Measurements from ENCODE around the gene MRGPRD.

The MRGPRD gene, protein sequence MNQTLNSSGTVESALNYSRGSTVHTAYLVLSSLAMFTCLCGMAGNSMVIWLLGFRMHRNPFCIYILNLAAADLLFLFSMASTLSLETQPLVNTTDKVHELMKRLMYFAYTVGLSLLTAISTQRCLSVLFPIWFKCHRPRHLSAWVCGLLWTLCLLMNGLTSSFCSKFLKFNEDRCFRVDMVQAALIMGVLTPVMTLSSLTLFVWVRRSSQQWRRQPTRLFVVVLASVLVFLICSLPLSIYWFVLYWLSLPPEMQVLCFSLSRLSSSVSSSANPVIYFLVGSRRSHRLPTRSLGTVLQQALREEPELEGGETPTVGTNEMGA

DNA sequence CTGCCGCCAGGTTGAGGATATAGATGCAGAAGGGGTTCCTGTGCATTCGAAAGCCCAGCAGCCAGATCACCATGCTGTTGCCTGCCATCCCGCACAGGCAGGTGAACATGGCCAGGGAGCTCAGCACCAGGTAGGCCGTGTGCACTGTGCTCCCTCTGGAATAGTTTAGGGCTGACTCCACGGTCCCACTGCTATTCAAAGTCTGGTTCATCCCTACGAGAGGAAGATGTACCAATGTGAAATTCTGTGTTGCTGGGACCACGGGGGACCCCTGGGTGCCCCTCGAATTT is at the start of gene MRGPRD:
MRGPRD (minus strand) TSS at position 211 of the 290 bp plus-strand sequence; CDS start at position 211, 0 bp downstream.
- no peak for DNase-seq

DNA sequence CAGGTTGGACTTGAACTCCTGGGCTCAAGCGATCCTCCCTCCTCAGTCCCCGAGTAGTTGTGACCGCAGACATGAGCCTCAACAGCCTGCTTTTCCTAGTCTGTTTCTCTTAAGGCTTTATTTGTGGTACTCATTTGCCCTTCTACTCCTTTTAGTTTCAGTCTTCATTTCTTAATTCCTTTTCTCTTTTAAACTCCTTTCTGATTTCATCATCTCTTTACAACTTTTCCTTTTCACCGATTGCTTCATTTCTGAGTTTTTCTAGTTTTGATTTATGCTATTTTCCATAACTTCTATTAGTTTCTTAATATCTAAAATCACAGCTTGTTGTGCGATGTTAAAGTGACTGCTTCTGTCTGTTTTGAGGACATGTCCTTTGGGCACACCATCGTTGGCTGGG is 49.5 kb upstream of the MRGPRD start:
- no peak for DNase-seq

DNA sequence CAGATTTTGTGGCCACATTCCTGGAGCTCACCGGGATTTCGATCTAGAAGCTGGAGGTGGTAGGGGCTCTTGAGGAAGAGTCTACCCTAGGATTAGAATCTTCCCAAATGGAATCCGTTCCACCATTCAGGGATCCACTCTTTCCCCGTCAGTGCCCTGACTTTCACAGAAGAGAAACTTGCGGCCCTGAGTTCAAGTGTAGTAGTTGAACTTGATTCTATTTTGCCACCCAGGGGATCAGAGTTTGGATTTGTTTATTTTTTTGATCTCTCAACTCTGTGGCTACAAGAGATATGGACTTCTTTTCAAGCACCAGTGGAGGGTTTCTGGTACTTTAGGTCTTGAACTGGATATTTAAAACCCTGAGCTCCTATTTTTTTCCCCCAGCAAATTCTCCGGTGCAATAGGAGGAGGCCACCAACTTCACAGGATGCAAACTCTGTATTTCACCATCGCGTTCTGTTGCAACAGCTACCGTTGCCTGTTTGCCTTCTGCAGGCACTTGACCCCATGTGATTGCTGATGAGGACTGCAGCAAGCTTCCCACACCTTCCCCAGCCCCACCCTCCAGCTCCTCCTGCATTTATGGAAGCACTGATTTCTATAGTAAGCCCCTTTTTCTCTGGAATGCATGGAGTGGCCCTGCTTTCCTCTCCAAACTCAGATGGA is 47.1 kb upstream of the MRGPRD start:
- DNase-seq: no peak

DNA sequence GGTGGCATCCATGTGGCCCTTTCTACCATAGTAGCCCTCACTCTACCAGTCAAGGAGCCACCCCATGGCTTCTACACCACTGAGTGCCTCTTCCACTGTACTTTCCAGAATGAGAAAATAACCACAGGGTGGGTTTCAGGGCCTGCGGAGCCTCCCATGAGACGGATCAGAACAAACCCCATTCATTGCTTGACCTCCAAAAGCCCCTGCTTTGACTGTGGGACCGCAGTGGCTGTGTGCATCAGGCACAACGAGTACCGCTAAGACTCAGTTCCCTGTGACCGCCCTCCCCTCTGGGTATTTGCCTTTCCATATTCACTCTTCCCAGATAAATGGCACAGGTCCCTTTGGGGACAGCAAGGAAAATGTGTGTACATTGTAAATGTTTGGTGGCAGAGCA is 43.7 kb upstream of the MRGPRD start:
- no peak for DNase-seq

DNA sequence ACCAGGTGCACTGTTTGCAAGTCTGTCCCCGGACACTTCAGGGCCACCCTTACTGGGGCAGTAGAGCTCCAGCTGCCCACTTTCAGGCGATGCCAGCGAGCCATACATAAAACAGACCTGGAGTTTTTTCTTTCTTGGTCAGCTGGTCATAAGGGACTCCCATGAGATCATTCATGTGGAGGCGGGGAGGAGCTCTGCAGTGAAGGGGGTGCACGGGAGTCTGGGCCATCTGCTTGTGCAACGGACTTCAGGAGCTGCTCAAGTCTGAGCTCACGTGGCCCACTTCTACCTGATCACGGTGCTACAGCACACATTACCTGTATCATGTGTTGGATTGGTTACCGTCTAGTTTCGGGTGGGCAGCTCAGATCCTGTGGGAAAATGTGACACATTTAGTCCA is 41.5 kb upstream of the MRGPRD start:
- no peak for DNase-seq

DNA sequence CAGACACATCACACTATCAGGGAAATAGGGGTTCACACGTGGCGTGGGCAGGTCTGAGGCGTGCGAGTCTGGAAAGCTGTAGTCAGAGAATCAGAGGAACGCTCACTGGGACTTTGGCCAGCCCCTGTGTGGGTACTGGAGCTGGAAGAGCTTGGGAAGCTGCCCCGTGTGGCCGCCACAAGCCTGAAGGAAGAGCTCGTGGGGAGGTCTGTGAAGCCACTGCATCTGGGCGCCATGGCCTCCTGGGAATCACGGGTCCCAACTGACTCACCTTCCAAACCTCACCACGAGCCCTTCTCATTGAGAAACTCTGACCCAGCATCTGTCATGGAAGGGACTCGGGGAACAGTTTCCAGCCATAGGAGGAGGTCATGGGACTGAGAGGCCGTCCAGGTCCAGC is 38.1 kb upstream of the MRGPRD start:
- no peak for DNase-seq

DNA sequence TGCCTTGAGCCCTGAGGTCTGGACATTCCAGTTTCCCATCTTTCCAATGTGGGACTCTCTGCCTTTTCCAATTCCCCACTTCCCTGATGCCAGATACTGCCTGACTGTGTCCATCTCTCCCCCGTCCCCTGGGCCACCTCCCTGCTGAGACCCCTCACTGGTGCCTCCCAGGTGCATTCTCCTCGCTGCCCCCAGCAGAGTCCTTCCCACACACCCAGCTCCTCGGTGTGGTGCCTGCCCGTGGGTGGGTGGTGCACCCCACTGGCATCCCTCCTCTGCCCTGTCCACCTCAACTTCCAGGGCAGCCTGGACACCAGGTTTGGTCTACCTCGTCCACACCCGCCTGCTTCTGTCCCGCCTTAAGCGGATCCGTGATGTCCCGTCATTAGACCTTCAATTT is 37.2 kb upstream of the MRGPRD start:
- no peak for DNase-seq

DNA sequence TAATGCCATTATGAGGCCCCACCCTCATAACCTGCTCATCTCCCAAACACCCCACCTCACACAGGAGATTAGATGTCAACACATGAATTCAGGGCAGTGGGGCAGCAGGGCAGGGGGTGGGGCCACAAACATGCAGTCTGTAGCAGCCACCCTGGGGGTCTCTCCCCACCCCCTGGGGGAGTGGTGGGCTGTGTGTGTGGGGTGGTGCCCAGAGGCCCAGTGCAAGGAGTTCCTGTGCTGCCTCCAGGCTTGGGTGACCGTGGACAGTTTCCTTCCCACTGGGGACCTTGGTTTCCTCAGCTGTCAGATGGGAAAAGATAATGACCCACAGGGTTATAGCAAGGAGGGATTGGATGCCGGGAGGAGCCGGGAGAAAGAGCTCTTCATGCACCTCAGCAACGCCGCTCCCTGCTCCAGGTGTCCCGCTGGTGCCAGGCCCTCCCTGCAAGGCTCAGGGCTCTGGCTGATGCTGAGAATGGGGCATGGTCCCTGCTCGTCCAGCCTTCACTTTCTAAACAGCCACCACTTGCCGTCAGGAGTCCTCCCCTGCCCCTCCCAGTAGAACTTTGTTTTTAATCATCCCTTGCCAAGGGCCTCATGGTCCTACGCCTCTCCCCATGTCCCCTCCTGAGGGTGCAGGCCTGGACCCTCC is 34.2 kb upstream of the MRGPRD start:
- no peak for DNase-seq

DNA sequence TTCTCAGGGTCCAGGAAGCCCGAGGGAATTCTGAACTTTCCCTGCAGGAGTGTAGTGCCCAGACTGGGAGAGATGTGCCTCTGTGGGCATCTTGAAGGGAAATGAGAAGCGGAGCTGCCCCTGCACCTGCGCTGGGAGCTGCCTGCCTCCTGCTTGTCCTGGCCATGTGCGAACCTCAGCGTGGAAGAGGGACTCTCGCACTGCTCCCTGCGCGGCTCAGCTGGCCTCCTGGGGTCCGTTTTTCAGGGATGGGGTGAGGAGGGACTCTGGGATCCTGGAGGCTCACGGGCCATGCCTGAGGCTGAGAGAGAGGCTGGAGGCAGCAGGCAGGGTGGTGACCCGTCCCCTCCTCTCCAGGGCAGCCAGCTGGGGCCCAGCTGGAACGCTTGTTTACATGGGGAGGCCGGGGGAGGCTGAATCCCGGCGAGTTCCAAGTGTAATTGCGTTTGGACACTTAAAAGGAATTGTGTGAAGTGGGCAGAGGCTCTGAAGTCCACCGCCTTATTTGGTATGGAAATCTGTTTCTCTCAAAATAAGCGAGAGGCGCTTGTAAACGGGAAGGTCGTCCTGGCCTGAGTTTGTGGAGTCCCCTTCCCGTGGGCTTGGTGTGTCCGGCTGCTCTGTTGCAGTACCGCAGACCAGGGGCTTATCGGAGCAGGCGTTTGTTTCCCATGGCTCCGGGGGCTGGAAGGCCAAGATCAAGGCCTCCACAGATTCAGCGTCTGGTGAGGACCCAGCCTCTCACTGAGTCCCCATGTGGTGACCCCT is 33.5 kb upstream of the MRGPRD start:
- no peak for DNase-seq

DNA sequence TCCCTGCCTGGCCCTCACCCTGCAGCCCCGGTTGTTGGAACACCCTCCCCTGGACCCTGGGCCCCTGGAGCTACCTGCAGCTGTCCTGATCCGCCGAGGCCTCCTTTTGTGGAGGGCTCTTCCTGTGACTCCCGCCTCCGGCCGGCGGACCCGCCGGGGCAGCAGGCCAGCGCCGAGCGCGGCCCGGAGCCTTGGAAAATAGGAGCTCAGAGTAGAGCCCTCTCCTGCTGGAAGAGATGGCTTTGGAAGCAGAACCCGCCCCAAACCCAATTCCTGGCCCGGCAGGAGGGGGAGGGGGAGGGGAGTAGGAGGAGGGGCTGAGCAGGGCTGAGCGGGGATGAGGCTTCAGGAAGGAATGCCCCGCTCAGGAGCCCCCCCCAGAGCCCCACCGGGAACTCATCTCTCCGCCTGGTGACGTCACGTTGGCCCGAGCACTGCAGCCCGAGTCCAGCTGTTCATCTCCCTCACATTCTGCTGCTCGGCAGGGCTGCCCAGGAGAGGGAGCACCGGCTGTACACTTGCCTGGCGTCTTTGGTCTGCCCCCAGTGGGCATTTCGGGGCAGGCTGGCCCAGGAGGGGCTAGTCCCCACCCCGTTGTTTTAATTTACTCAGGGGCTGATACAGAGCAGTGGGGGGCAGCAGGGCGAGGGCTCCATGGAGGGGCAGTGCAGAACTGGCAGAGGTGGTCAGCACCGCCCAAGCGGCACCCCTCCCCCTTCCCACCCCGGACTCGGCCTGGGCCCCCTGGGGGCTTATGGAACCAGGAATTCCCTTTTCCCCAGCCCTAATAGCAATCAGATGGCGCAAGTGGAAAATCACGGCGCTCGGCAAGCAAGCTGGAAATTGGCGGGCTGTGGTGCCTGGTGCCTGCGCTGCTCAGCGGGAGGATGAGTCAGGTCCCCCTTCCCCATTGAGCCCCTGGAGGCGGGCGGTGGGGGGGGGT is 32.5 kb upstream of the MRGPRD start, which contains the start of gene MRGPRF:
MRGPRF (minus strand) TSS at position 238 of the 943 bp plus-strand sequence. CDS start 3,345 bp downstream, outside the sequence.
- no peak for DNase-seq

DNA sequence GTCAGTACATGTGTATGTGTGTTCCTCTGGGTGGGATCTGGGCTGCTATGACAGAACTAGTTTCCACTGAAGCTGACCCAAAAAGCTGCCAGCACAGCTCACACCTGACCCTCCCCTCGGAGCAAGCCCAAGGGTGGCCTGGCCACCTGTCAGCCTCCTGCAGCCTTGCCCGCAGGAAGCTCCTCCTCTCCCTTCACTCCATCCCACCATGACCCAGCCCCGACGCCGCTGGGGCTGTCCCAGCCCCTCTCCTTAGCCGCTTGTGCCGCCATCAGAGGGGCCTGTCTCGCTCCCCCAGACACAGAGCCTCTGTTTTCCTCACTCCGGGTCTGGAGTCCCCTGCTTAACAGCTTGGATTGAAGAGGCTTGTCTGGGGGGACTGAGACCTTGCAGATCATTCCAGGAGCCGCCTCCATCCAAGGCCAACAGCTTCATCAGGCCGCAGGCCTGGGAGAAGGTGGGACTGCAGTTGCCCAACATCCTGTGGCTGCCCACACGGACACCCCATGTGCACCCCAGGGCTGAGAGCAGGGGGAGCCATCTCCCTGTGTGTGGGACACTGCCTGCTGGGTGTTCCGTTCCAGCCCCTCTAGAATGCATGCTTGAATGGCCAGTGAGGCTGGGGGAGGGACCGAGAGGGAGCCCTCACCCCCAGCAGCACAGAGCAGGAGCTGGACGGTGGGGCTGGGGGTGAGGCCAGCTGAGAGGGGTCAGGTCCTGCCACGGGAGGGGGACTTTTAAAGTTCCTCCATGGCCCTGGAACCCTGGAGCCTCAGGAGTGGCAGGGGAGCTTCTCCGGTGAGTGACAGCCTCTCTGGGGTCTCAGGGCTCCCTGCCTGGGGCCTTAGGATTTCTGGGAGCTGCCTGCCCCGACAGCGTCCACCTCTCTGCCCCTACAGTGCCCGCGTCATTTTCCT is 31.6 kb upstream of the MRGPRD start:
- no peak for DNase-seq

DNA sequence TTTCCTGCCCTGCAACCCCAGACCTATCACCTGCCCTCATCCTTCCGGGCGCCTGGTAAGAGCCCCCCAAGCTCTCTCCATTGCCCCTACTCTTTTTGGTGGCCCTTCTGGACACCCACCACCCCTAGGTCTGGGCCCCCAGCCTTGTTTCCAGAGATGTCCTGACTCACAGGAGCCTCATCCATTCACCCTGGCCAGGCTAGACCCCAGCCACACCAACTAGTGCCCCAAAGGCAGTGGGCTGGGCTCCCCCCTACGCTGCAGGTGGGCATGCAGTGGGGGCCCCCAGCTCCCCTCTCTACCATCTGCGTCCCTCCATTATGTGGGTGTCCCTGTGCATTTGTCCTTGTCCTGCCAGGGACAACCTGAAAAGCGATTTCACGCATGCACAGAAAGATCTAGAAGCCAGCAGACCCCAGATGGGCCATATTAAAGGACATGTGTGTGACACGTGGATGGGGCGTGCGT is 30.9 kb upstream of the MRGPRD start:
- no peak for DNase-seq

DNA sequence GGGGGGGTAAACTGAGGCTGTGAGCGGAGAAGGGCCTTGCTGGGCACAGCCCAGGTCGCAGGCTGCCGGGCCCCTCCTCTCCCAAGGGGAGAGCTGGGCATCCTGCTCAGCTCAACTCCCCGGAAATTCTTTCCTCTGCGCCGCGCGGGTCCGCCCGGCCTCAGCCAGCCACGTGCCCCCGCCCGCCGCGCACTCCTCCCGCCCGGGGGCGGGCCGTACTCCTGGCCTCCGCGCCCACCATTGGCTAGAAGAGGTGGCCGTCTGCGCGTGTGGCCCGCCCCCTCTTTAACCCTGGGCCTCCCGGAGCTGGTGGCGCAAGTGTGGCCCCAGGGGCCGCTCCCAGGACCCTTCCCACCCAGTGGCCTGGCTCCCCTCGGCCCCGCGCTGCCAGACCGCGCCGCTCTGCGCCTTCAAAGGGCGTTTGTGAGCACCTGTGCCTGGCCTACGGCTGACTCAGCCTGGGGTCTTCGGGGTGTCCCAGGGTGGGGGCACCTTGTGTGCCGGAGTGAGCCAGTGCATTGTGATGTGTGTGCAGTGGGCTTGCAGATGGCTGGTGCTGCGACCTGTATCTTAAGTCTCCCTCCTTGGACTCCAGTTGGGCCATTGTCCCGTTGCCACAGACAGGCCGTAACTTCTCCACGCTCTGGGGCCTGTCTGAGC is 30.3 kb upstream of the MRGPRD start:
- peak; percentile 21 for DNase-seq

DNA sequence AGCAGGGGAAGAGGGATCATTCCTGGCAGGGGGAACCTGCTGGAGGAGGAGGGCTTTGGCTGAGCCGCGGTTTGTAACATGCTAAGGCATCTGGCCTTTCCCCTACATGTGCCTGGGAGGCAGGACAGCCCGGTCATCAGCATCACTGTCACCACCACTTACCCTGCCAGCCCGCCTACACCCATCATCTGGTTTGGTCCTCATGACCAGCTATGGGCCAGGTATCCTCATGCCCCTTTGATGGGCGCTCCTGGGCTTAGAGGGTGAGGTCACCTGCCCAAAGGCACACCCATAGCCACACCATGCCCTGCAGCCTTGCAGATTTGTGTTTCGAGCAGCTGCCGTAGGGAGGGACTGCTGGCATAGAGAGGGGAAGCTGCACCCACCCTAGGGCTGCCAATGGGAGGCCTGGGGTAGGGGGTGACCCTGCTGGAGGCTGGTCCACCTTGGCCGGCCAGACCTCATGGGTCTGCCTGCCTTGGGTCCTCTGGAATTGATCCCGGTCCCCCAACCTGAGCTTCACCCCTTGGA is 29.6 kb upstream of the MRGPRD start:
- DNase-seq: no peak

DNA sequence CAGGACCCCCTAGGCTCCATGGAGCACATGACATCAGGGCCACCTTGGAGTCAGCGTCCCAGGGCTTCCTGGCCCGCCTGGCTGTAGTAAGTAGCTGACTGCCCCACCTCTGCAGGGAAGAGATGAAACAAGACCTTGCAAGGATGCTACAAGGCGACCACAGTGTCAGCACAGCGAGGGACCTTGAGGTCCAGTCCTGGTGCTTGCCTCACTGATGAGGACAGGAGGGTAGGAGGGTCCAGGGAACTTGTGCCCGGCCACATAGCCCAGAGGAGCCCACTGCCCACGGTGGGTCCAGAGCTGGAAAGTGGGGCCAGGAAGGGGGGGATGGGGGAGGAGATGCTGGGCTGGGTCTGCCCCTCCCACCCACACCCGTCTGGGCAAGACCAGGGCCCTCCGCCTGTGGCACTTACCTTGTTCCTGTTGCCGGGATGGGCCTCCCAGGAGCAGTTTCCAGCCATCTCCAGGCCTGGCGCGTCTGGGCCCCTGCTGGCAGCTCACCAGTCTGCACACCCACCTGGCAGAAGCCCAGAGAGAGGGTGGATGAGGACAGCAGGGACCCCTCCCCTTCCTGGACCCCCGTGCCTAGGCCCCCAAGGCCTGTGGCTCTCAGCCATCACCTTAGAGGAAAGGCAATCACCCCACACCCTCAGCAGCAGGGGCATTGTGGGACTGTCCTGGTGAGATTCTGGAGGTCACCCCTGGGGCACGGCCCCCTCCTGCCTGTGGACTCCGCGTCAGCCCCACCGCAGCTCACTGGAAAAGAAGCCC is 28.8 kb upstream of the MRGPRD start:
- DNase-seq: no peak

DNA sequence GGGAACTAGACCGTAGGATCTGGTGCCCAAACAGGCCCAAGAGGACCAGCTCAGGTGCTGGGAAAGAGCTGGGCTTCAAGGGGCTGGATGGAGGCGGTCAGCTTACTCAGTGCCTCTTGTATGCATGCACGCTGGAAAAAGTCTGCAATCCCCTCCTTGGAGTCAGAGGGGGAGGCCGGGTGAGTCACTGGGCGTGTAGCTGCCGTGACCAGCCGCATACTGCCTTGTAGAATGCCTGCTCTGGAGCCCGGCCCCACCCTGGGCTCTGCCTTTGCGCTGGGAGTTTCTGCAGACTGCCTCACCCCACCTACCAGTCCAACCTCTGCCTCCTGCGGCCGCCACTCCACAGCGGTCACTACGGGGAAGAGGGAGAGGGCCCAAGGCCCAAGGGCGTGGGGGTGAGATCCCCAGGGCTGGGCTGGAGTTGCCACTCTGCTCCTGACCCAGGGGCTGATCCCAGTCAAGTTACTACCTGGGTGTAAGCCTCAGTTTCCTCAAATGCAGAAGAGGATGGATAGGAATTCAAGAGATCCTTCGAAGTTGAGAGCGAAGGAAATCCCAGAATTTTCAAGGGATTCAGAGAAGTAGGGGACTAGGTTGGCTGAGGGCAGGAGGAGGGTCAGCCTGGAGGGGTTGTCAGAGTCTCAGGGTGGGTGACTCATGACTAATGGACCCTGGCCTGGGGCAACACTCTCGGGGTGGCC is 28.1 kb upstream of the MRGPRD start:
- no peak for DNase-seq

DNA sequence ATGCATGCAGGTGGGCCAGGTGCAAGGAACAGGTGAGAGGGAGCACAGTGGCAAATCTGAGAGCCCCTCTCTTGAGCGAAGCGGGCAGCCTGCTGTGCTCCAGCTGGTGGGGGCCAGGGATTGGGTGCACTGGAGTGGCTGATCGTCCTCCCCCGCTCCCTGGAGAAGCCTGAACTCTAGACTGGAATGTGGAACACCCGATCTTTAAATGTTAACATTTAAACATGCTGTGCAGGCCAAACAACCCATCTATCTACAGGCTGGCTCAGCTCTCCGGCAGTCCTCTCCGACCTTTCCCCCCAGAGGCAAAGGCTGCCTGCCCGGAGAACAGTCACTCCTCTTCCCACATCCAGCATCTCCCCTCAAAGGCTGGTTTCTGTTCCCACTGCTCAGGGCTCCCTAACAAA is 27.2 kb upstream of the MRGPRD start:
- DNase-seq: no peak

DNA sequence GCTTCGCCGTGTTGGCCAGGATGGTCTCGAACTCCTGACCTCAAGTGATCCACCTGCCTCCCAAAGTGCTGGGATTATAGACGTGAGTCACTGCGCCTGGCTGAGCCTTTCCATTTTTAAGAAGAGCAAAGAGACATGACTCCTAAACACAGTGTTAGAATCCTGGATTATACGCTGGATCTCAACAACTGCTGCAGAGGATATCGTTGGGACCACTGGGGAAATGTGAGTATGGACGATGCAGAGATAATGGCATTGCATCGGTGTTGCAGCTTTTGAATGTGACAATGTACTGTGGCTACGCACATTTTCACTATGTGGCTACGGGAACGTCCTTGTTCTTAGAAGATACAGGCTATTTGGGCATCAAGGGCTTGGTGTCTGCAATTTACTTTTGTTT is 26.0 kb upstream of the MRGPRD start:
- DNase-seq: no peak

Data from CD4-positive, alpha-beta T cell treated with Interleukin-6 for 4 hours (primary cell).